Natural killer cell (primary cell): Measurements from ENCODE around the gene SCLY. TPM values are rescaled to one million over a fixed set of nuclear protein-coding genes. Genes with fewer than 3 reads are reported as not detected.
A peak's percentile ranks its signal among the peaks of the same experiment; 100 is the strongest.

Experiments
- ATAC-seq, 3 donors: fragments of 150-1000 bp in 2 of 3; fragments of 200-7000 bp in 1 of 3; cut with Tn5 transposase; 1 replicate in 1 of 3; 2 replicates in 2 of 3; pipeline ENCODE4 v1.10.0; 2021; ENCODE audit warnings: mild to moderate bottlenecking in 2 of 3, moderate library complexity in 2 of 3
- DNase-seq, 2 donors: peaks; one replicate each; pipeline versions ENCODE4 v3.0.0 to v3.0.0-alpha.2; 2013 to 2021; ENCODE audit warnings: mixed read lengths in 1 of 2
- H3K27ac ChIP-seq: one replicate; pipeline ENCODE4 v1.5.1; 2013; ENCODE audit warnings: mild to moderate bottlenecking, low read length
- H3K27me3 ChIP-seq: one replicate; pipeline ENCODE4 v1.6.1; 2013; ENCODE audit warnings: low read length; ENCODE audit not compliant: control insufficient read depth, insufficient read depth
- H3K36me3 ChIP-seq: one replicate; pipeline ENCODE4 v1.6.1; 2013; ENCODE audit warnings: low read length; ENCODE audit not compliant: control insufficient read depth, insufficient read depth
- H3K4me1 ChIP-seq: one replicate; pipeline ENCODE4 v1.6.1; 2013; ENCODE audit warnings: low read length; ENCODE audit not compliant: control insufficient read depth, insufficient read depth
- H3K4me3 ChIP-seq: one replicate; pipeline ENCODE4 v1.5.1; 2013; ENCODE audit warnings: low read length
- H3K9me3 ChIP-seq: one replicate; pipeline ENCODE4 v1.6.1; 2013; ENCODE audit warnings: low read length; ENCODE audit not compliant: control insufficient read depth, insufficient read depth
- H3K27ac Mint-ChIP-seq, 2 donors: one replicate each; pipeline ENCODE4 v1.8.0; 2022; ENCODE audit warnings: mild to moderate bottlenecking in 2 of 2, mixed read lengths in 2 of 2, moderate library complexity in 1 of 2
- H3K27me3 Mint-ChIP-seq, 2 donors: one replicate each; pipeline ENCODE4 v1.8.0; 2022; ENCODE audit warnings: low read depth in 2 of 2, mixed read lengths in 2 of 2
- H3K36me3 Mint-ChIP-seq: one replicate; pipeline ENCODE4 v1.8.0; 2022; ENCODE audit warnings: mixed read lengths
- H3K4me1 Mint-ChIP-seq, 2 donors: one replicate each; pipeline ENCODE4 v1.8.0; 2022; ENCODE audit warnings: mixed read lengths in 2 of 2
- H3K4me3 Mint-ChIP-seq: one replicate; pipeline ENCODE4 v1.8.0; 2022; ENCODE audit warnings: mild to moderate bottlenecking, moderate library complexity, mixed read lengths
- H3K9me3 Mint-ChIP-seq, 2 donors: one replicate each; pipeline ENCODE4 v1.8.0; 2022; ENCODE audit warnings: mixed read lengths in 2 of 2
- WGBS: methylation state at CpG from one replicate; pipeline ENCODE4 v1.1.7; 2013; ENCODE audit warnings: missing lambda C conversion rate; ENCODE audit not compliant: insufficient coverage; 5-methylcytosine and 5-hydroxymethylcytosine counted together
- intact Hi-C: fragments of 100-400 bp; cut with micrococcal nuclease; formaldehyde crosslinking; loops from one replicate; pipeline ENCODE4 v1.14.2; 2022
- total RNA-seq, 4 donors: library from RNA; stranded (reverse); fragments of 120-200 nt in 1 of 4; gene quantifications; one replicate each; pipeline versions ENCODE4 v1.2.3 to v1.2.4, GENCODE V29; 2013 to 2022
- TF ChIP-seq, protein P1 (sequence below): fragments of 200-600 bp; IDR thresholded peaks from one replicate; pipeline ENCODE4 v1.8.0; 2022; ENCODE audit warnings: antibody characterized with exemption

SCLY gene
- total RNA-seq, 3 donors from 2014 or later (not counting 1 experiment from before 2014, with no cell fraction given), result 16.3 to 24.6 (median 20.1) TPM

DNA sequence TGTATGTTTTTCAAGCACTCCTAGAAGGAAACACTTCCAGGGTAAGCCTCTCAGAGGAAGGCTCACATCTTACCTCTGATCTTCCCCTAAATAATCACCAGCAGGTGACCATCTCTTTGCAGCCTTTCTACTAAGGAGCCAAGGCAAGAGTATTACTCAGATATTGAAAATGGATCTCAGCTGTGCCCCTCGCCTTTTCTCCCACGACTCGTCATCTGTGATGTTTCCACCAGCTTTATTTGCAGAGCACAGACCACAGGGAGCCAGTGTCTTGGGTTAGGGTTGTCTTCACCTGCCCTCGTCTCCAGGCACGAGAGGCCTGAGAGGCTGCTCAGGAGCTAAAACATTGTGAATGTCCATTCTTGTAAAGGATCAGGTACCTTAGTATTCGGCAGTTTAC is 16.9 kb upstream of the SCLY start:
- peaks cover 0 to 10% of the 10 kb centered on the region in 2 donors for H3K4me1 Mint-ChIP-seq
- no peaks in the 10 kb centered on the region for H3K27me3 Mint-ChIP-seq
- Histone ChIP-seq H3K27ac (no peak overlapping the region), H3K4me1 (no peaks in the 10 kb centered on the region), H3K36me3 (peaks cover 51% of the 10 kb centered on the region), H3K4me3 (no peak overlapping the region), H3K9me3 (no peaks in the 10 kb centered on the region), H3K27me3 (no peaks in the 10 kb centered on the region)
- DNase-seq (no peak), ATAC-seq (no peak)
- H3K27ac Mint-ChIP-seq, result peak overlapping the region; percentile 12 to 35
- TF ChIP-seq, protein P1, sequence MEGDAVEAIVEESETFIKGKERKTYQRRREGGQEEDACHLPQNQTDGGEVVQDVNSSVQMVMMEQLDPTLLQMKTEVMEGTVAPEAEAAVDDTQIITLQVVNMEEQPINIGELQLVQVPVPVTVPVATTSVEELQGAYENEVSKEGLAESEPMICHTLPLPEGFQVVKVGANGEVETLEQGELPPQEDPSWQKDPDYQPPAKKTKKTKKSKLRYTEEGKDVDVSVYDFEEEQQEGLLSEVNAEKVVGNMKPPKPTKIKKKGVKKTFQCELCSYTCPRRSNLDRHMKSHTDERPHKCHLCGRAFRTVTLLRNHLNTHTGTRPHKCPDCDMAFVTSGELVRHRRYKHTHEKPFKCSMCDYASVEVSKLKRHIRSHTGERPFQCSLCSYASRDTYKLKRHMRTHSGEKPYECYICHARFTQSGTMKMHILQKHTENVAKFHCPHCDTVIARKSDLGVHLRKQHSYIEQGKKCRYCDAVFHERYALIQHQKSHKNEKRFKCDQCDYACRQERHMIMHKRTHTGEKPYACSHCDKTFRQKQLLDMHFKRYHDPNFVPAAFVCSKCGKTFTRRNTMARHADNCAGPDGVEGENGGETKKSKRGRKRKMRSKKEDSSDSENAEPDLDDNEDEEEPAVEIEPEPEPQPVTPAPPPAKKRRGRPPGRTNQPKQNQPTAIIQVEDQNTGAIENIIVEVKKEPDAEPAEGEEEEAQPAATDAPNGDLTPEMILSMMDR, result no peak
- H3K36me3 Mint-ChIP-seq, result no peaks in the 10 kb centered on the region
- 95% methylated on average over 6 of the region's 6 CpGs for WGBS
- H3K9me3 Mint-ChIP-seq, result no peaks in the 10 kb centered on the region
- H3K4me3 Mint-ChIP-seq, result no peak overlapping the region
- intact Hi-C loops, result no loop called here

- Mint-ChIP-seq H3K4me3 (no peak overlapping the region), H3K27me3 (no peaks in the 10 kb centered on the region), H3K4me1 (peaks cover 0 to 6% of the 10 kb centered on the region in 2 donors), H3K36me3 (no peaks in the 10 kb centered on the region), H3K9me3 (no peaks in the 10 kb centered on the region), H3K27ac (peak overlapping the region; percentile 12 to 59)
- no peak overlapping the region for H3K4me3 ChIP-seq
- TF ChIP-seq, protein P1, result no peak
- no peaks in the 10 kb centered on the region for H3K4me1 ChIP-seq
- ATAC-seq (no peak), DNase-seq (no peak)
- peaks cover 37% of the 10 kb centered on the region for H3K36me3 ChIP-seq
- intact Hi-C loops, result no loop called here
- no peaks in the 10 kb centered on the region for H3K27me3 ChIP-seq
- no peaks in the 10 kb centered on the region for H3K9me3 ChIP-seq
- H3K27ac ChIP-seq, result no peak overlapping the region
These were observed 15.2 kb upstream of the SCLY start for GRCh38 chr2:238045575-238045974.

GRCh38 chr2:238046725-238047270 is 14.0 kb upstream of the SCLY start:
- DNase-seq (no peak), ATAC-seq (no peak)
- Histone ChIP-seq H3K27ac (no peak overlapping the region), H3K4me1 (no peaks in the 10 kb centered on the region), H3K9me3 (no peaks in the 10 kb centered on the region), H3K36me3 (peaks cover 26% of the 10 kb centered on the region), H3K27me3 (no peaks in the 10 kb centered on the region), H3K4me3 (no peak overlapping the region)
- Mint-ChIP-seq H3K27me3 (no peaks in the 10 kb centered on the region), H3K36me3 (no peaks in the 10 kb centered on the region), H3K9me3 (no peaks in the 10 kb centered on the region), H3K4me1 (no peaks in the 10 kb centered on the region), H3K27ac (peak overlapping the region; percentile 12 to 53), H3K4me3 (no peak overlapping the region)
- TF ChIP-seq, protein P1, result no peak
- intact Hi-C loops, result no loop called here
- 93% methylated on average over 2 of the region's 2 CpGs for WGBS

GRCh38 chr2:238053191-238053776 is 7.5 kb upstream of the SCLY start:
- no peaks in the 10 kb centered on the region for H3K27me3 ChIP-seq
- ATAC-seq (no peak), DNase-seq (no peak)
- no peak overlapping the region for H3K27ac Mint-ChIP-seq
- peaks cover 0 to 11% of the 10 kb centered on the region in 2 donors for H3K27me3 Mint-ChIP-seq
- TF ChIP-seq, protein P1, result no peak
- H3K36me3 Mint-ChIP-seq, result no peaks in the 10 kb centered on the region
- H3K4me3 ChIP-seq, result no peak overlapping the region
- no peak overlapping the region for H3K4me3 Mint-ChIP-seq
- no peaks in the 10 kb centered on the region for H3K9me3 Mint-ChIP-seq
- intact Hi-C loops, result no loop called here
- no peaks in the 10 kb centered on the region for H3K9me3 ChIP-seq
- peaks cover 3% of the 10 kb centered on the region for H3K4me1 ChIP-seq
- WGBS, result 97% methylated on average over 2 of the region's 2 CpGs
- H3K27ac ChIP-seq, result no peak overlapping the region
- H3K4me1 Mint-ChIP-seq, result peaks cover 4 to 6% of the 10 kb centered on the region in 2 donors
- no peaks in the 10 kb centered on the region for H3K36me3 ChIP-seq
